GM18502 (cell line): Measurements from ENCODE around the gene CTDP1.
A peak's percentile ranks its signal among the peaks of the same experiment; 100 is the strongest.

Experiments
- ATAC-seq: cut with Tn5 transposase; IDR thresholded peaks from one replicate; pipeline ENCODE4 v1.9.1; 2021; ENCODE audit warnings: mild to moderate bottlenecking; ENCODE audit not compliant: unreplicated experiment, poor library complexity

CTDP1 gene, protein sequence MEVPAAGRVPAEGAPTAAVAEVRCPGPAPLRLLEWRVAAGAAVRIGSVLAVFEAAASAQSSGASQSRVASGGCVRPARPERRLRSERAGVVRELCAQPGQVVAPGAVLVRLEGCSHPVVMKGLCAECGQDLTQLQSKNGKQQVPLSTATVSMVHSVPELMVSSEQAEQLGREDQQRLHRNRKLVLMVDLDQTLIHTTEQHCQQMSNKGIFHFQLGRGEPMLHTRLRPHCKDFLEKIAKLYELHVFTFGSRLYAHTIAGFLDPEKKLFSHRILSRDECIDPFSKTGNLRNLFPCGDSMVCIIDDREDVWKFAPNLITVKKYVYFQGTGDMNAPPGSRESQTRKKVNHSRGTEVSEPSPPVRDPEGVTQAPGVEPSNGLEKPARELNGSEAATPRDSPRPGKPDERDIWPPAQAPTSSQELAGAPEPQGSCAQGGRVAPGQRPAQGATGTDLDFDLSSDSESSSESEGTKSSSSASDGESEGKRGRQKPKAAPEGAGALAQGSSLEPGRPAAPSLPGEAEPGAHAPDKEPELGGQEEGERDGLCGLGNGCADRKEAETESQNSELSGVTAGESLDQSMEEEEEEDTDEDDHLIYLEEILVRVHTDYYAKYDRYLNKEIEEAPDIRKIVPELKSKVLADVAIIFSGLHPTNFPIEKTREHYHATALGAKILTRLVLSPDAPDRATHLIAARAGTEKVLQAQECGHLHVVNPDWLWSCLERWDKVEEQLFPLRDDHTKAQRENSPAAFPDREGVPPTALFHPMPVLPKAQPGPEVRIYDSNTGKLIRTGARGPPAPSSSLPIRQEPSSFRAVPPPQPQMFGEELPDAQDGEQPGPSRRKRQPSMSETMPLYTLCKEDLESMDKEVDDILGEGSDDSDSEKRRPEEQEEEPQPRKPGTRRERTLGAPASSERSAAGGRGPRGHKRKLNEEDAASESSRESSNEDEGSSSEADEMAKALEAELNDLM

DNA sequence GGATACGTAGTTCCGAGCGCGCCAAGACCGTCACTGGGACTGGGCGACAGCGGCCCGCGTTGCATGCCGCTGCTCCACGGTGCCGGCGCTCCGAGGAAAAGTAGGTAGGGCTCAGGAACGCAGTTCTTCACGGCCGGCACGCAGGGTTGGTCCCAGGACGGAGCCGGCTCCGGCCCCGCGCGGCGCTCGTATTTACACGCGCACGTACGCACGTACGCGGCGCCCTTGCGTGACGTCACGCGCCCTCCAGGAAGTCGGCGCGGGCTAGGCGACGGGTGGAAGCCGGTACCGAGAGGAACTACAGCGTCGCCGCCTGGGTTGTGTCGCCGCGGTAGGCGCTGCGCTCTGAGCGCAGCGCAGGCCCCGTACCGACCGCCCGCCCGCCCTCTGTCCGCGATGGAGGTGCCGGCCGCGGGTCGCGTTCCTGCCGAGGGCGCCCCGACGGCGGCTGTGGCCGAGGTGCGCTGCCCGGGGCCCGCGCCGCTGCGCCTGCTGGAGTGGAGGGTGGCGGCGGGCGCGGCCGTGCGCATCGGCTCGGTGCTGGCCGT, at the start of gene CTDP1:
Gene CTDP1 (plus strand): TSS at position 252 of the 548 bp plus-strand sequence. CDS start 145 bp downstream, at position 397.
- ATAC-seq, result peak; percentile 73

DNA sequence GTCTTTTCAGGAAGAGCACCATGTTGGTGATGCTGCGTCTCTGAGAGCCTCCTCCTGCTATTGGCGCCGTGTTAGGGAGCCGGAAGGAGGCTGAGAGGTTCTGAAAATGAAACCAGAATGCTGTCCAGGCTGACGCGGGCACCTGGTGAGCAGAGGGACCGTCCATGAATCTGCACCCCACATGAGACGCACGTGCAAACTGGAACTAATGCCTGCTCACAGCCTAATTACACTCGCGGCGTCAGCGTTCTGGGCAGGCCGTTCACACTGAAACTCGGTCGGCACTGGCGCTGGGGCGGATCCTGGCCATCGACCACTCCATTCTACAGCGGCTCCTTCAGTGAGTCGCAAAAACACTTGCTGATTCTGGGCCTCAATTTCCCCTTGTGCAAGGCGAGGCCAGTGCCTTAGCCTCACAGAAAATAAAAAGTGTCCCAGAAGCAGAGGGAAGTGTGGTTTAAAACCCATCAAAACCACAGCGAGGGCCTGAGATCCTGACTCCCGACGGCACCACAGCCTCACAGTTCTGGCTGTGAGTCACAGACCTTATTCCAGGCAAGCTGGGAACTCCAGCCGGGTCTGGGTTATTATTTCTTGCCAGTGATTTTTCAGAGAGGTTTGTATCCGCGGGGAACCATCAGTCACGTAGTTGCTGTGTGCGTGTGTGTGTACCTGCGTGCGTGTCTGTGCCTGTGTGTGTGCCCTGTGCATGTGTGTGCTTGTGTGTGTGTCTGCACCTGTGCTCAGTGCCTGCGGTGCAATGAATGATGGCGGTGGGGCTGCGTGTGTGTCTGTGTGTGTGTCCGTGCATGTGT, 49.1 kb upstream of the CTDP1 start:
- no peak for ATAC-seq

DNA sequence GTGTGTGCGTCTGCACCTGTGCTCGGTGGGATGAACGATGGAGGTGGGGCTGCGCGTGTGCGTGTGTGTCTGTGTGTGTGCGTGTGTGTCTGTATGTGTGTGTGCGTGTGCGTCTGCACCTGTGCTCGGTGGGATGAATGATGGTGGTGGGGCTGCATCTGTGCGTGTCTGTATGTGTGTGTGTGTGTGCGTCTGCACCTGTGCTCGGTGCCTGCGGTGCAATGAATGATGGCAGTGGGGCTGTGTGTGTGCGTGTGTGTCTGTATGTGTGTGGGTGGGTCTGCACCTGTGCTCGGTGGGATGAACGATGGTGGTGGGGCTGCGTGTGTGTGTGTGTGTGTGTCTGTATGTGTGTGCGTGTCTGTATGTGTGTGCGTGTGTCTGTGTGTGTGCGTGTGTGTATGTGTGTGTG, 48.5 kb upstream of the CTDP1 start:
- ATAC-seq, result no peak

DNA sequence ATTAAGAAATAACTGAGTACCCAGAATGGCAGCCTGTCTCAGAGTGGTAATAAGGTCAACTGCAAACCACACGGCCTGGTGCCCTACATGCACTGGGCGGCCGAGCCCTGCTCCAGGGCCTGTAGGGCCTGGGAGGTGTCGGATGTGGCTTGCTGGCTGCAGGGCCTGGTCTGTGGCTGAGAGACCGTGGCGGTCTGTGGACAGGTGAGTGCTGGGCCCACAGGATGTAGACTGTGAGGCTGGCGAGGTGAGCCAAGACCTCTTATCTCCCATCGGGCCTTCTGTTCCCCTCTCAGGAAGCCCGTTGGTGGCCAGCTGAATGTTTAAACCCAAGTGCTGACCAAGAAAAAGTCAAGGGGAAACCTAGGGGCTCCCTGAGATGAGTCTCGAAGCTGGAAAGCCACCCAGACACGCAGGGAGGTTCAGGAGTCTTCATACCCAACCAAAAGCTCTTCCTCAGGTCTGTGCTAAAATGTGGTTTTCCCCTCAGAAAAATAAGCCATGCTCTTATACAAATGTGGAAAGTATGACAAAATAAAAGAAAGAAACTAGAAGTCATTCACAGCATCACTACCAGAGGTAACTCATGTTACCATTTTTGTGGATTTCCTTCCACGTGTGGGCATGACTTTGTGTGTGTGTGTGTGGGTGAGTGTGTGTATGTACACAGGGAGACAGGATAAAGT, 47.7 kb upstream of the CTDP1 start:
- no peak for ATAC-seq

DNA sequence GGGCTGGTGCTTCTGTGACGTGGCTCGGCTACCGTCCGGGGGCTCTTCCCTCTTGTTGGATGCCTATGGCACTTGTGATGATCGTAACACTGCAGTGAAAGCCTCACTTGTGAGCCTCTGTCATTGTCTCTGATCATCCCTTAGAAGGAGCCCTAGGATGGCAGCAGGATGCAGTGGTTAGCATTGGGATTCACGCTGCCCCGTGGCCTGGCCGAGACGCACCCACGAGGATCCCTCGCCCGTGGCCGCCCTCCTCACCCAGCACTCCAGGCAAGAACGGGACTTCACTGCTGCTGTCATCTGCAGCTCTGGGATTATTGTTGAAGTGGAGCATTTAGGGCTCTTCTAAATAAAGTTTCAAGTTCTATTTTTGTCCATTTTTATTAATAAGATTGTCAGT, 46.8 kb upstream of the CTDP1 start:
- no peak for ATAC-seq

DNA sequence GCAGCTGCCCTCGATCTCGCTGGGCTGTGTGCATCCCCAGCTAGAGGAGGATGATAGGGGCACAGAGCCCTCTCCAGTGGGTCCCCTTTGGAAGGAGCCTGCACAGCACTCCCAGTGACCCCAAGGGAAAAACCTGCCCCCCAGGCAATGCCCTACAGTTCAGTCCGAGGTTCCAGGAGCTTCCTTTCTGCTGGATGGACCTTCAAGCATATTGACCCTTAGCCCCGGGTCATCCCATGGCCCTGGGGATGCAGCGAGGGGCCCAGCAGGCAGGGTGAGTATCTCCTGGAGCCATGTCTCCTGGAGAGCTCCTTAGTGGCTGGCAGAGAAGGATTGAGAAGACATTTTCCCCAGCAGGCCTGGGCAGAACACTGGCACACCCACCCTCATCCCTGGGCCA, 45.4 kb upstream of the CTDP1 start:
- no peak for ATAC-seq

DNA sequence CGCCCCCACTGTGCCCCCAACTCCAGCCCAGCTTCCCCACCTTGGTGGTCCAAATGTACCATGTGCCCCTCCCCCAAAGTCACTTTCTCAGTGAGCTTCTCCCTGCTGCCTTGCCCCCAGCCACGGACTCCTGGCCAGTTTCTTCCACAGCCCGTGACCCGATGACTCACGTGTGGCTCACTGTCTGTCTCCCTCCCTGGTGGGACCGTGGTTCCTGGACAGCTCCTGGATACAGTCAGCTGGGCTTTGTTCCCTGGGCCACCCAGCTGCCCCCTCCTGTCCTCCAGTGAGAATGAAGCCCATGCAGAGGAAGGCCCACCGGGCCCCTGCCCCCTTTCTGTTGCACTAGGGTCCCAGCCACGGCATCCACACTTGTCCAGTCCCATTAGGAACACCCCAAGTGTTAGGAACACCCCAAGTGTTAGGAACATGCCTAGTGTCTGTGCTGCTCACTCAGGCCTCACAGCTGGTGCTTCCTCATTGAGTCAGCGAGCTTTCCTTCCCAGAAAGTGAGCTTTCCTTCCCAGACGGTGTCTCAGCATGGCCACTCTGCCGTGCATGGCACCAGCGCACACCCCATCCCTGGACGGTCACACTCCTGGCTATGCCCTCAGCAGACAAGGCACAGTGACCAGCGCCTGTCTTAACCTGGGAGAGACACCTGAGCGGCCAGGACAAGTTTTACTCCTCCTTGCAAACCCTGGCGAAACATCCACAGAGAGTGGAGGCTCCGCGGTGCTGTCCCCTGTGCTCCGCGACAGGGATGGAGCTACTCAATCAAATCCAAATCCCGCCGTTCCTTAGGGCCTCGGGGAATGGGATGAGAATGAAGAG, 44.8 kb upstream of the CTDP1 start:
- ATAC-seq, result no peak

DNA sequence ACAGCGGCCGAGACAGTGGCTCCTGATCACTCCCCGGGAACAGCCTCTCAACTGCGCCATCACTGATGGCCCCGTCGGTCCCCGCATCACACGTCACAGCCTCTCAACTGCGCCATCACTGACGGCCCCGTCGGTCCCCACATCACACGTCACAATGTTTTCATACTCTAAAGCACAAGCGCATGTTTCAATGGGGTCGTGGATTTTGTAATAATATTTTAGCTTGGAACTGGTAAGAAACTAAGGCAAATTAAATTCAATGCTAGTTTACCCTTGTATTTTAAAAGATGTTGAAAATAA, 44.2 kb upstream of the CTDP1 start:
- no peak for ATAC-seq

DNA sequence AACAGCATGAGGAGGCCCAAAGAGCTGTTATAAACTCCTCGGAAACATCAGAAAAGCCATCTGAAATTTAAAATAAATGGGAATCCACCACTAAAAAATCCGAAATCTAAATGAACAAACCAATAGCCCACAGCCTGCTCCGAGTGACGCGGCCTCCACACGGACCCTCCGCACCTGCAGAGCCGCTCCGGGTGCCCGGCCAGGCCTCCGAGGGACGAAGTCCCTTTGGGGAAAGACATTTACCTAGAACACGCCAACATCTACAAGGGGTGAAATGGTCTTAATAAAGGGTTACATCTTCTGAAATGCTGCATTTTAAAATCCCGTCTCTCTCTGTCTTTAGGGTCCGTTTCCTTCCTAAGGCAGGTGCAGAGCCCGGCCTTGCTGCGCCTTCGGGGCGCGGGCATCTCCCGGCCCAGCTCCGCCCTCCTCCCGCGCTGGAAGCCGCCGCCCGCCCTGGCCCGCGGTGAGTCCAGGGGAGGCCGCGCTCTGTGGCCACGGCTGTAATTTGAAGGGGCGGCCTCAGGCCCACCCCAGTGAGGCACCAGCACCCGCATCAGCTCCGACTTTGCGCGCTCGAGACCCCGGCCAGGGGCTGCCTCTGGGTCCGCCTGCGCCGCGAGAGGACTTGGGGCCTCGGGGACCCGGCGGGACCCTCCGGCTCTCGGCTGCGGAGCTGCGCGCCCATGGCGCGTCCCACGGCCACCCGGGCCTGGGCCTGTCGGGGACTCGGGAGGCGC, 42.3 kb upstream of the CTDP1 start:
- no peak for ATAC-seq

DNA sequence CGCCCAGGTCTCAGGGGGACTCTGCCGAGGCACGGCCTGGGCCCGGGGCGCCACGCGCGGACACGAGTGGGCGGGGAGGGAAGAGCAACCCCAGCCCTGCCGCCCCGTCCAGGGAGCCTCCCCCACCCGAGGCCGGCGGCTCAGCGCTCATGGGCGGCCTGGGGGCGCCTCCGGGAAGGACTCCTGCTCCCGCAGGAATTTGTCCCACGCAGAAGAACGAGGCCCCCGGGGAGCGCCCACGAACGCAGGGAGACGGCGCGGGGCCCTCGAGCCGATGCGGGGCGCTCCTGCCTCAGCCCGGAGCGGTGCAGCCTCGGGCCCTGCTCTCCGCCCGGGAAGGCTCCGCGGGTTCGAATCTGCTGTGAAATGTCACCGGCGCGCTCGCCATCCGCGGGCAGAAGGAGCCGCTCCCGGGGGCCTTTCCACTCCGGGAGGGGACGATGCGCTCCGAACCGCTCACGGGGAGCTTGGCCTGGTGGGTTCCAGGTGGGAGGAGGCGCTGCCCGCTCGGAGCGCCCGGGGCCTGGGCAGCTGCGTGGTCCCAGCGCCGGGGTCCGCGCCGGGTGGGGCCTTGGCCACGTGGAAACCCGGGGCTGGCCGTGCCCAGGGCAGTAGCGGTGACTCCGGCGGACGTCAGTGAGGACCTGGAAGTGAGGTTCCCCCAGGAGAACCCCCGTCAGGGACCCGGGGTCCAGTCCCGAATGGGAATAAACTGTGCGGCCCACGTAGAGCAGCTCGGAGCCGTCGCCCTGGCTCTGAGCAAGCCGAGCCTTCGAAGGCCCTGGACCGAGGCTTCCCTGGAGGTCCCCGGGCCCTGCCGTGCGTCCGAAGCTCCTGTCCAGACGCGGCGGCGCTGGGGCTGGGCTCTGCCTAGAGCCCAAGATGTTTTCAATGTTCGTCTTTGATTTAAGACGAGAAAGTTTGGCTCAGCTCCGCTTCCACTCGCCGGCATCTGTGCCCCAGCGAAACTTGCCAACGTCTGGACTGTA, 41.4 kb upstream of the CTDP1 start:
- ATAC-seq, result no peak

DNA sequence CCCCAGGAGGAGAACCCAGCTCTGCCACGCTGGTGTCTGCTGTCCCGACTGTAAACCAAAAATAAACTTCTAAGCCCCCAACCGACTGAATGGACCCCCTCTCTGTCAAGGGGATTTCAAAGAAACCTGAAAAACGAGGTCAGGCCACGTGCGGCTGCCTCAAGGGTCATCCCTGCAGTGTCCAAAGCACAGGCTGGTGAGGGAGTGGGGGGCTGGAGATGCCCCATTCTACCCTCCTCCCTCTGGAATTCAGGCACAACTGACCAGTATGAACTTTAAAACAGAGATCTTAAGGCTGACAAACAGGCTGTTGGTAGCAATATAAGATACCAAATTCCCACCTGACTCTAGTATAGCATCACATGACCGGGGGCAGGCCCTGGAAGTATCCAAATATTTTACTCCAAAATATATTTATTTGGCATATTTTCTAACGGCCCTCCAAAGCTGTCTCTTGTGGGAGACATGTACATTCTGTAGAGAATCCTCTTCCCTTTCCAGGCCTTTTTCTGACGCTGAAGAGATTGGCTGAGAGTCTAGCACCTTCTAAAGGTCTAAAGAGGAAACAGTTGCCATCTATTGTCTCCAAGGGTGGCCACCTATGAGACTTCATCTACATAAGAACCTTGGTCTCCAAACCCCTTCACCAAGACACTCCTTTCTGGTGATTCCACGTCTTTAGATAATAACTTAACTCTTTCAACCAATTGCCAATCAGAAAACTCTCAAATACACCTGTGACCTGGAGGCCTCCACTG, 40.4 kb upstream of the CTDP1 start:
- no peak for ATAC-seq

DNA sequence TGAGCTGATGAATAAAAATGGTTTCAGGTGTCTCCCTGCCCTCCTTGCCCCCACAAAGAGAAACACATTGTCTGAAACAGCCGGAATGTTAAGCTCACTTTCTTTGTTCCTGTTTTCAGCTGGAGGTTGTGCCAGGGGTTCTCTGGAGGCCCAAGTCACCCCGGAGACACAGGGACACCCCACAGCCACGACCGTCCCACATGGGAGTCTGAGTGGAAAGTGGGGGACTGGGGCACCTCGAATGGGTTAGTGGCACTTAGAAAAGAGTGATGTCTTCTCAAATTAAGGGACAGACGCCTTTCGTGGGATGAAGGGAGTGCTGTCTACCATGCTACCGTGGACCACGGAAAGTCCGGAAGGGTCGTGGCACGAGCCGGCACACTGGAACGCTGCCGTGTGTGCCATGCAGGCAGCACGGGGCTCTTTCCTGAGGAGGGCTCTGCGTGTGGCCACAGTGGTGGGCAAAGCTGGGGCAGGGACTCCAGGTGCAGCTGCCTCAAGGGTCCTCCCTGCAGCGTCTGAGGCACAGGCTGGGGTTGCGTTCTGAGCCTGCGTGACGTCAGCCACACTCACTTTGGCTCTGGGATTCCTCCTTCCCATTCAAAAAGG, 39.4 kb upstream of the CTDP1 start:
- no peak for ATAC-seq

DNA sequence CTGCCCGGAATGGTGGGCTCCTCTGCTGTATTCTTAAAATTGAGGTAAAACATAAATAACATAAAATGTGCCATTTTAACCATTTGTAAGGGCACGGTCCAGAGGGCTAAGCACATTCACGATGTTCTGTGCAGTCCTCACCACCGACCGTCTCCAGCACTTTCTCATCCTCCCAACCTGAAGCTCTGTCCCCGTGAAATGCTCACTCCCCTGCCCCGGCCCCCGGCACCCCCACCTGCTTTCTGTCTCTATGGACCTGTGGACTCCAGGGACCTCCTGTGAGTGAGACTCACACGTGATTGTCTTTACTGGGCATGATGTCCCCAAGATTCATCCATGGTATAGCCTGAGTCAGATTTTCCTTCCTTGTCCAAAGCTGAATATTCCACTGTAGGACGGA, 38.7 kb upstream of the CTDP1 start:
- ATAC-seq, result no peak

DNA sequence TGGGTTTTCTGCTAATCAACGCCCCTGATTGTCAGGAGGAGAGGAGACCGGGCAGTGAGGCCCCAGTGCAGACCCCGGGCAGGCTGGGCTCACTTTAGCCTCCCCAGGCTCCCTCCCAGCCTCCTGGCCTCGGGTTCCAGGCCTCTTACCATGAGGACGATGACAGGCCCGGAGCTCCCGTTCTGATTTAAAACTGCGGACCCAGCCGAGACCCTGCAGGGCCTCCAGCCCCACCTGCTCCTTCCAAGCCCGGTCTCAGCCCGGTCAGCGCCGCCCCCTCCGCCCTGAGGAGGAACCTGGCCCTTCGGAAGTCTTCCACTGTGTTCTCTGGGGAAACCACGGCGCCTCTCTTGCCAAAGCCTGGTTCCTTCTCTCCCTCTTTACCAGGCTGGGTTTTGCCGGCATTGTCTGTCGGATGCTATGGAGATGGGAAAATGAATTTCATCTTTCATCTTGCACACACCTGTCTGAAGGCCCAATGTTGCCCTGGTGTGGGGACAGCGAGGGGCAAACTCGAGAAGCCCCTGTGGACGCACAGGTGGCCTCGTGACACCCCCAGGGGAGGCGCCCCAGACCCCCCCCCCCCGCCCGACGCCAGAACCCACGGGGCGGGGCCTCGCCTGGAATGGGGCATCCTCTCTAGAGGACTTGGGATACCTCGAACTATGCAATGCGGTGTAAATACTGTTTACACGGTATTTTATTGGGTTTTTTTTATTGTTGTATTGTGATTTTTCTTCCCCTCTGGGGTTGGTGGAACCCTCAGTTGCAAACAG, 37.7 kb upstream of the CTDP1 start:
- ATAC-seq, result no peak

DNA sequence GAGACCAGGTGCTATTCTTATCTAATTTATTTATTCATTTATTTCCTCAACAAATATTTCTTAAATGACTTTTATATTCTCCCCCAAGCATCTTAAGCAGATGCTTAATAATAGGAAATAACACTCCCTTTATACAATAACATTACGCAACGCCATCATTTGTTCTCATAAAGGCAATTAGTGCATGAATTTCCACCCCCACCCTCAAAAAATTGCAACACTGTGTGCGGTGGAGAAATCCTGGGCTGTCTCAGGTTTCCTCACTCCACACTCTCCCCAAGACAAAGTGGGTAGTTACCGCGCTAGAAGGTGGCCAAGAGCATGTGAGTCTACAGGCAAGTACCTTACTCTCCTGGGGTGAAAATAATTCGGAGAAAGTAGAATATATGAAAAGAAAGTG, 37.0 kb upstream of the CTDP1 start:
- no peak for ATAC-seq
